ENCODE measurements around the gene CTTNBP2NL. TPM values are rescaled to one million over a fixed set of nuclear protein-coding genes. Genes with fewer than 3 reads are reported as not detected.

CTTNBP2NL gene
- total and polyA plus RNA-seq, 12 donors: 3.9 to 20.6 (median 15.7) TPM

DNA sequence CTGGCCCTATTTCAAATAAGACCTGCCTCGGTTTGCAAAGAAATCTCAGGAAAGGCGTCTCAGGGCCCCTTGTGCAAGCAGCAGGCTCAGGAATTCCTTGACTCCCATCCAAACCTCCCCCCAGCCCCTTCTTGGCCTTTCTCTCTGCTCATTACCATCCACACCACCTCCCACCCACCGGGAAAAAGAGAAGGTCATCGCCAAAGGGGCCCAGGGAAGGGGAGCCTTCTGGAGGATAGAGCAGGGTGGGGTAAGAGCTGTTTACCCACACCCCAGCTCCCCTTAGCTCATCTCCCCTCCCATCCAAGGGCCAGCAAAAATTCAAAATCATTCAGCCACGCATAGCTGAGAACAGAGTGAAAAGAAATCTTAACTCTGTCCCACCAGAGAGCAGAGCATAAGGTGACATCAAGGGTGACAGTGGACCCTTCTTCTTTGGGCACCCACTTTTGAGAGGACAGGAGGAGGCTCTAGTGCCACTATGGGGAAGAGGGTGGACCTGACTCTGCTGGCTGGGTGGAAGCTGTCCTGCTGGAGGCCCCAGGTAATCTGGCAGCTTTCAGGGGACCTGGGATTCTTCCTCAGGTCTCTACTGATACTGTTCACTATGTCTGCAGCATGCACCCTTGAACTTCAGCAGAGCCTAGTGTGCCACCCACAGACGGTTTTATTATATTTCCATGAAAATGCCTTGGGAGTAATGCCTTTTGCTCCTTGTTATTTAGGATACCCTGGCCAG lies 108.8 kb downstream of the CTTNBP2NL start:
- Histone ChIP-seq H3K4me1 (peaks cover 6 to 45% (median 32%) of the 10 kb centered on the region in 9 donors), H3K4me3 (no peak overlapping the region), H3K9me3 (no peaks in the 10 kb centered on the region), H3K36me3 (no peaks in the 10 kb centered on the region), H3K27me3 (peaks cover 0 to 100% (median 23%) of the 10 kb centered on the region in 7 donors), H3K27ac (no peak overlapping the region)
- no peak for ATAC-seq
- no peak for DNase-seq
- 66 to 72% methylated on average over 6 of the region's 6 CpGs for WGBS, 2 donors
- TF ChIP-seq, protein P1, sequence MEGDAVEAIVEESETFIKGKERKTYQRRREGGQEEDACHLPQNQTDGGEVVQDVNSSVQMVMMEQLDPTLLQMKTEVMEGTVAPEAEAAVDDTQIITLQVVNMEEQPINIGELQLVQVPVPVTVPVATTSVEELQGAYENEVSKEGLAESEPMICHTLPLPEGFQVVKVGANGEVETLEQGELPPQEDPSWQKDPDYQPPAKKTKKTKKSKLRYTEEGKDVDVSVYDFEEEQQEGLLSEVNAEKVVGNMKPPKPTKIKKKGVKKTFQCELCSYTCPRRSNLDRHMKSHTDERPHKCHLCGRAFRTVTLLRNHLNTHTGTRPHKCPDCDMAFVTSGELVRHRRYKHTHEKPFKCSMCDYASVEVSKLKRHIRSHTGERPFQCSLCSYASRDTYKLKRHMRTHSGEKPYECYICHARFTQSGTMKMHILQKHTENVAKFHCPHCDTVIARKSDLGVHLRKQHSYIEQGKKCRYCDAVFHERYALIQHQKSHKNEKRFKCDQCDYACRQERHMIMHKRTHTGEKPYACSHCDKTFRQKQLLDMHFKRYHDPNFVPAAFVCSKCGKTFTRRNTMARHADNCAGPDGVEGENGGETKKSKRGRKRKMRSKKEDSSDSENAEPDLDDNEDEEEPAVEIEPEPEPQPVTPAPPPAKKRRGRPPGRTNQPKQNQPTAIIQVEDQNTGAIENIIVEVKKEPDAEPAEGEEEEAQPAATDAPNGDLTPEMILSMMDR (IDR thresholded peaks at IDR 0.05): no peak
- intact Hi-C loops (cut with DNase I): loop anchor here in 6 of 10 donors (5.0 to 10.0 kb wide), 5 partner anchors 60 to 202 kb away; partner anchors contain the start of genes RHOC (in 6 of the 6), CAPZA1 (in 2 of the 6) and ST7L (in 2 of the 6)

DNA sequence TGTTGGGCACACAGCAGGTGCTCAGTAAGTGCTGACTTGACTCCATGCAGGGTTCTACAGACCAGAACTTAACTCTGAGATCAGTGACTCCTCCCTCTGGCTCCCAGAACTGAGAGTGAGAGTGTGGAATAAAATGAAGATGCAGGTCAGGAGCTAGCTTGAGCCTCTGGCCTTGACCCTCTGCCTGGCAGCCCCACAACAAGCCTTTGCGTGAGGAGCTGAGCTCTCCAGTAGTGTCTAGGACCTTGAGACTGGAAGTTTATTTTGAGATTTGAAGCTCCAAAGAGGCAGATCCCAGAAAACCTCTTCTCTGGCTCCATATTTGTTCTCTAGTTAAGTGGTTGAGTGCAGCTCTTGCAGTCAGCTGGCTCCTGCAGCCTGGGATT lies 109.4 kb downstream of the CTTNBP2NL start:
- no peak for ATAC-seq
- no peaks in the 10 kb centered on the region for H3K36me3 ChIP-seq
- H3K27me3 ChIP-seq: peaks cover 0 to 100% (median 23%) of the 10 kb centered on the region in 7 donors
- peaks cover 6 to 45% (median 32%) of the 10 kb centered on the region in 9 donors for H3K4me1 ChIP-seq
- no peak overlapping the region for H3K27ac ChIP-seq
- 64 to 95% methylated on average over 1 of the region's 1 CpG for WGBS, 2 donors
- H3K9me3 ChIP-seq: no peaks in the 10 kb centered on the region
- intact Hi-C loops (cut with DNase I): loop anchor here in 4 of 10 donors (5.0 to 10.0 kb wide), 4 partner anchors 59 to 199 kb away; partner anchors contain the start of genes CAPZA1 (in 2 of the 4), ST7L (in 2 of the 4) and RHOC (in 1 of the 4)
- TF ChIP-seq, protein P1 (IDR thresholded peaks at IDR 0.05): no peak
- no peak overlapping the region for H3K4me3 ChIP-seq
- DNase-seq: no peak

DNA sequence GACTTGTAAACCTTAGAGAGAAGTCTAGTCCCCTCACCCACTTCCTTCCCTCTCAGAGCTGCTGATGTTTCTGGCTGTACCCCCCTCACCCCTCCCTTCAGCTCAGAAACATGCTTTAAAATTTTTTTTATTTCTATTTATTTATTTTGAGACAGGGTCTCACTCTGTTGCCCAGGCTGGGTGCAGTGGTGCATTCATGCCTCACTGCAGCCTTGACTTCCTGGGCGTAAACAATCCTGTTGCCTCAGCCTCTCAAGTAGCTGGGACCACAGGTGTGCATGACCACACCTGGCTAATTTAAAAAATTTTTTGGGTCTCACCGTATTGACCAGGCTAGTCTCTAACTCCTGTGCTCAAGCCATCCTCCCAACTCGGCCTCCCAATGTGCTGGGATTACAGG lies 109.9 kb downstream of the CTTNBP2NL start:
- intact Hi-C loops (cut with DNase I): loop anchor here in 4 of 10 donors (5.0 to 10.0 kb wide), 4 partner anchors 59 to 199 kb away; partner anchors contain the start of genes CAPZA1 (in 2 of the 4), ST7L (in 2 of the 4) and RHOC (in 1 of the 4)
- H3K4me1 ChIP-seq: peaks cover 6 to 45% (median 32%) of the 10 kb centered on the region in 9 donors
- WGBS, 2 donors: 91% methylated on average over 3 of the region's 3 CpGs
- H3K36me3 ChIP-seq: no peaks in the 10 kb centered on the region
- H3K27ac ChIP-seq: no peak overlapping the region
- H3K9me3 ChIP-seq: no peaks in the 10 kb centered on the region
- no peak overlapping the region for H3K4me3 ChIP-seq
- ATAC-seq (no peak), DNase-seq (no peak)
- TF ChIP-seq, protein P1 (IDR thresholded peaks at IDR 0.05): no peak
- H3K27me3 ChIP-seq: peaks cover 0 to 95% (median 23%) of the 10 kb centered on the region in 7 donors

DNA sequence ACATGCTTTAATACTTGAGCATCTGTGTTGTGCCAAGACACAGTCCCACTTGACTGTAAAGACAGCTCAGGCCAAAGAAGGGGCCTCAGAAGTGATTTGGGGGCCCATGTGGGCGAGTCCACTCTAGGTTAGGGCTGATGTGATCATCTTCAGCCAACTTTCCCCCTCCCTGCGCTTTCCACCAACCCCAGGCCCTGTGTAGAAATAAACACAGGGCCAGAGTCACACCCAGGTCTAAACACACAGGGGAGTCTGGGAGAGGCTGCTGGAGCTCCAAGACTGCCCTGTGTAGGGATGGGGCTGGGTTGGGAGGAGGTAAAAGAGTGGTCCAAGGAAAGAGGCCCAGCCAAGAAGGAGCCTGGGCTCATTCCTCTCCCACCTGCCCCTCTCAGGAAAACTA lies 110.3 kb downstream of the CTTNBP2NL start:
- peaks cover 6 to 45% (median 29%) of the 10 kb centered on the region in 9 donors for H3K4me1 ChIP-seq
- intact Hi-C loops (cut with DNase I): loop anchor here in 4 of 10 donors (5.0 to 10.0 kb wide), 4 partner anchors 58 to 198 kb away; partner anchors contain the start of genes CAPZA1 (in 2 of the 4), ST7L (in 2 of the 4) and RHOC (in 1 of the 4)
- DNase-seq: no peak
- H3K9me3 ChIP-seq: no peaks in the 10 kb centered on the region
- H3K27me3 ChIP-seq: peaks cover 0 to 91% (median 23%) of the 10 kb centered on the region in 7 donors
- no peaks in the 10 kb centered on the region for H3K36me3 ChIP-seq
- TF ChIP-seq, protein P1 (IDR thresholded peaks at IDR 0.05): no peak
- H3K27ac ChIP-seq: no peak overlapping the region
- H3K4me3 ChIP-seq: no peak overlapping the region
- ATAC-seq: no peak
- 90 to 93% methylated on average over 2 of the region's 2 CpGs for WGBS, 2 donors
